Endothelial cell of hepatic sinusoid (primary cell): ENCODE measurements around the gene ZNF628.

Experiments used
- in situ Hi-C: cut with HindIII; loops from 2 replicates; pipeline ENCODE4 v1.10.0; 2017; ENCODE audit warnings: low sequenced_read_pairs

ZNF628 gene

GRCh38 chr19:55464662-55465054 is 11.8 kb upstream of the ZNF628 start, which contains the start of gene C19orf85:
Gene C19orf85 (minus strand): TSS chr19:55464751. CDS start chr19:55464554, 197 bp downstream.
- in situ Hi-C loops: no loop called here

GRCh38 chr19:55465460-55466240 is 10.8 kb upstream of the ZNF628 start:
- in situ Hi-C loops: no loop called here

GRCh38 chr19:55466241-55466614 is 10.2 kb upstream of the ZNF628 start:
- in situ Hi-C loops: no loop called here

GRCh38 chr19:55467236-55468053 is 9.0 kb upstream of the ZNF628 start:
- in situ Hi-C loops: no loop called here

GRCh38 chr19:55468054-55468393 is 8.4 kb upstream of the ZNF628 start:
- in situ Hi-C loops: no loop called here

- in situ Hi-C loops: loop anchor here (10.0 kb wide), 2 partner anchors 116 to 296 kb away; partner anchors contain the start of gene COX6B2
These were observed 5.2 kb upstream of the ZNF628 start for GRCh38 chr19:55471266-55471665.

- in situ Hi-C loops: loop anchor here (10.0 kb wide), 2 partner anchors 118 to 298 kb away; partner anchors contain the start of gene COX6B2
These were observed 4.0 kb upstream of the ZNF628 start for GRCh38 chr19:55472463-55472862.

GRCh38 chr19:55473225-55474012 is 3.0 kb upstream of the ZNF628 start:
- in situ Hi-C loops: loop anchor here (10.0 kb wide), 2 partner anchors 119 to 299 kb away; partner anchors contain the start of gene COX6B2

GRCh38 chr19:55474269-55475265 is 1.9 kb upstream of the ZNF628 start:
- in situ Hi-C loops: loop anchor here (10.0 kb wide), 2 partner anchors 120 to 300 kb away; partner anchors contain the start of gene COX6B2

- in situ Hi-C loops: loop anchor here (10.0 kb wide), 2 partner anchors 123 to 303 kb away; partner anchors contain the start of gene COX6B2
These were observed 1.5 kb downstream of the ZNF628 start for GRCh38 chr19:55477905-55478304.

GRCh38 chr19:55478364-55478763 is 1.9 kb downstream of the ZNF628 start:
- in situ Hi-C loops: loop anchor here (10.0 kb wide), 2 partner anchors 124 to 304 kb away; partner anchors contain the start of gene COX6B2

- in situ Hi-C loops: loop anchor here (10.0 kb wide), 2 partner anchors 124 to 304 kb away; partner anchors contain the start of gene COX6B2
These were observed 2.6 kb downstream of the ZNF628 start for GRCh38 chr19:55479045-55479444.

- in situ Hi-C loops: loop anchor here (10.0 kb wide), 2 partner anchors 125 to 305 kb away; partner anchors contain the start of gene COX6B2
These were observed 3.2 kb downstream of the ZNF628 start for GRCh38 chr19:55479451-55480230.

- in situ Hi-C loops: no loop called here
These were observed 4.9 kb downstream of the ZNF628 start for GRCh38 chr19:55481148-55481793.

GRCh38 chr19:55481794-55482155 is 5.4 kb downstream of the ZNF628 start:
- in situ Hi-C loops: no loop called here

GRCh38 chr19:55482156-55482961 is 5.9 kb downstream of the ZNF628 start:
- in situ Hi-C loops: no loop called here

GRCh38 chr19:55482967-55483705 is 6.7 kb downstream of the ZNF628 start:
- in situ Hi-C loops: no loop called here
